Measurements from ENCODE around the gene MCC.

Gene MCC

DNA sequence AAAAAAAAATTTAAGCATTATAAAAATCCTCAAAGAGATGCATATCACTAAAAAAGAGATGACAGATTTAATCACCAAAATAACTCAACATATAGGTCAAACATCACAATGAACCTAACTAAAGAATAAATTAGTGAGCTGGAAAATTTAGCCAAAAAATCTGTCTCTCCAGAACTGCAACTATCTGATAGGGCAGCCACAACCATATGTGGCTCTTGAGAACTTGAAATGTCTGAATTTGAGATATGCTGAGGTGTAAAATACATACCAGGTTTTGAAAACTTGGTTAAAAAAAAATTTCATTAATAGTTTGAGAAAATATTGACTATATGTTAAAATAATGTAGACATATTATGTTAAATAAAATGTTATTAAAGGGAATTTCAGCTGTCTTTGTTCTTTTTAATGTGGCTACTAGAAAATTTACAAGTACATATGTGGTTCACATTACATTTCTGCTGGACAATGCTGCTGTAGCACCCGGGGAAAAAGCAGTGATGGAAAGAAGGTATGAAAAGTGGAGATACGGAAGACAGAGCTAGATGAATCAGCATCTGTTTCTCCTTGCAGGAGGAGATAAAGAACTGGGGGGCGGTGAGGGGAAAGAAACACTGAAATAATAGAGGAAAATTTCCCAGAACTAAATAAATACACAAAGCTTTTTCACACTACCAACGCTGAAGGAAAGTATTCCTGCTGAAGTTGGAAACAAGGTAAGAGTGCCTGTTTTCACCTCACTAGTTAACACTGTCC, 445.6 kb downstream of the MCC start:
- DNase-seq (ENCODE audit: low read depth in 1 of 2, low spot score in 1 of 2) = no peak

DNA sequence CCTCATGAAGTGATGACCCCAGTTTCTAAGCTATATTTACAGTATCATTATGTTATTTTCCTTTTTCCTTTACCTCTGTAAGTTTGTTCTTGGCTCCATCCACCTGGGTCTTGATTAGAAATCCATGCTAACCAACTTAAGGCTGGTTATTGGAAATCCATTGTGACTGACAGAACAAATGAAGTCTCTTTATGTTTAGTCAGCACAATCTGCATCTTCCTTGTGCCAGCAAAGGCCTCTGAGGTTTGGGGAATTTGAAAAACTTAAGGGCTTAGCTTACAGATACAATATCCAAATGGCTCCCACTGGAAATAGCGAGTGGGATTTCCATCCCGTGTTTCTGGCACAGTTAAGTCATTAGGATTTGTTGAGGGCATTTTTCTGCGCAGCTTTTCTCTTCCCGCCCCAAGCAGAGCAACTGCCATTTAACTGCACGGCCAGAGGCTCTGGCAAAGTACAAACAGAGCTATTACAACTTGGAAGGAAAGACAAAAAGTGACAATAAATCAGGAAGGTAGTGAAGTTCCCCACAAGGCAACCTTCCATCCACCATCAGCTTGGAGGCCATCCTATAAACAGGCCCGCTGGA, 447.5 kb downstream of the MCC start:
- DNase-seq (ENCODE audit: low read depth in 1 of 2, low spot score in 1 of 2) = no peak

DNA sequence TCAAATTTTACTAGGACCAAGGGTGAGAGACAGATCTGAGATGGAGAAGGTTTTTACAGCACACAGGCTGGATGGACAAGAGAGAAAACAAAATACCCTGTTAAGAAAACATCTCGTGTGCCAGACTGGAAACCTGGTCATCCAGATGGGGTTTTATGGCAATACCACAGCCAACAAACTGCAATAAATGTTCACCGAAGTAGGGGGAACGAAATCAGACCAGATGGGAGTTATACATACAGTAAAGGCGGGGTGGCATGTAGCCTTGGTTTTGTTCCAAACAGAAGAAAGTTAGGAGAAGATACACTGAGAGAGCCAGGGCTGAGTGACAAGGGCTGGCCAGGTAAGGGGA, 448.3 kb downstream of the MCC start:
- no peak for DNase-seq (ENCODE audit: low read depth in 1 of 2, low spot score in 1 of 2)

DNA sequence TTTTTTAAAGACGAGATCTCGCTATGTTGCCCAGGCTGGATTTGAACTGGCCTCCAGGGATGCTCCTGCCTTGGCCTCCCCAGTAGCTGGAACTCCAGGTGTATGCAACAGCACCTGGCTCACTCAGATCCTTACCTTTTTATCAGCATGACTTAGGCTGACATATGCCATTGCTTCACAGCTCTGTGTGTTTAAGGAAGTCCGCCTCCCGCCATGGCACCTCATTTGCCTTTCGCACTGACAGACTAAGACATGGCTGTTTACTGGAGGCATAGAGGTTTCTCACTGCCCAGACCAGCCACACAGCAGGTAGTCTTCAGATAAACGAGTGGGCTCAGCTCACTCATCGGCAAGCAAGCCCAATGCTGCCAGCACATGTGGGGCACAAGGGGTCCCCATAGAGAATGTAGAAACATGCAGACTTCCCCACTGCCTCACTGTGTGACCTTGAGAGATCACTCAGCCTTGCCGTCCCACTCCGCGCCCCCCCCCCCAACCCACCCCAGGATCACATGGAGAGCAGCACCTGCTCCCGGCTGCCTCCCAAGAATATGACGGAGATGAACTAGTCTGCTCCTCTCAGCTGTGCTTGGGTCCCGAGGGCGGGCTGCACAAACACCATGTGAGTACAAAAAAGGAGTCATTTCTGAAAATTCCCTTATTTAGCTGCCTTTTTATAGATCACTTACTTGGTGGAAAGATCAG, 448.9 kb downstream of the MCC start:
- no peak for DNase-seq (ENCODE audit: low read depth in 1 of 2, low spot score in 1 of 2)

DNA sequence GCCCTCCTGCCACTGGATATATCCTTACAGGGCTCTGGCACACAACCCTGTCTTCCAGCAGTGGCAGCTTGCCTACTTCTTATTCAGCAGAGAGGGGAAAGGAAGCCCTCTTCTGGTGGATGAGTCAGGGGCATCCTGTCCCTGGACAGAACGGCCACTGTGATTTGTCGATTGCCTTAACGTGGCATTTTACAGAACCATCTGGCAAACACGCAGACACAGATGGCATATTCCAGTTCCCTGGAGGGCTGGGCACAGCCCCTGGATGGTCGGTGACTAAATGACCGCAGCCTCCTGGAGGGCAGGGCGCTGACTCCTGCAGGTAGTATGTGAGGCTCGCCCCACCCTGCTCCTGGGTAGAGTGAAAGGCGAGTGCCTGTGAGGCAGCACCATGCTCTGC, 449.5 kb downstream of the MCC start:
- DNase-seq (ENCODE audit: low read depth in 1 of 2, low spot score in 1 of 2) = no peak

DNA sequence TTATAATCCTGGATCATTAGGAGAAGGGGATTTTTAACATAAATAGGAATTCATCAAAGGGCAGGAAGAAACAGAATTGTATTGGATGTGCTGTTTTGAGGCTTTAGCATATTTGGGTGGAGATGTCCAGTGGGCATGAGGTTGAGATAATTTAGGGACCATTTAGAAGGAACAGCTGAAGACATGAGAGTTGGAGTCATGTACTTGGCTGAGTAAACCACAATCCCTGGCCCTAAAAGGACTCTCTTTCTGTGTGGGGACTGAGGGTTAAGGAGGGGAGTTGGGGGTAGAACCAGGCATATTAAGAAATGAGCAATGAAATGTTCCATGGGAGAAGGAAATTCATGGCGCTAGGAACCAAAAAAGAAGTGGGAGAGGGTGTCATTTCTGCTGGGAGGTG, 450.1 kb downstream of the MCC start:
- DNase-seq (ENCODE audit: low read depth in 1 of 2, low spot score in 1 of 2) = no peak

DNA sequence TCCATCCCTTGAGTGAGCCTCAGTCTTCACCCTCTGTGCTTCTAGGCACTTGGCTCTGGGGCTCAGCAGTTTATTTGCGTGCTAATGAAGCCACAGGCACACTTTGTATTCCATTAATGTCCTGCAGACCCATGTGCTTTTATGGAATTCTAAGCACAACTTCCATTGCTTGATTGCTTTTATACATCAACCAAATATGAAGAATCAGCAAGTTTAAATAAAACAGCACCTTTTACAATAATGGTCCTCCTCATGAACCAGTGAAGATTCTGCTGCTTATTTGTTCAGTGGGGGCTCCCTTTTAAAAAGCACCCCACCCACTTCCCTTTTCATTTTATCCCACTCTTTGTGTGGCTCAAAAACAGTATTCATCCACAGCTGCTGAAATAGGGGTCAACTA, 451.4 kb downstream of the MCC start:
- no peak for DNase-seq (ENCODE audit: low read depth in 1 of 2, low spot score in 1 of 2)

DNA sequence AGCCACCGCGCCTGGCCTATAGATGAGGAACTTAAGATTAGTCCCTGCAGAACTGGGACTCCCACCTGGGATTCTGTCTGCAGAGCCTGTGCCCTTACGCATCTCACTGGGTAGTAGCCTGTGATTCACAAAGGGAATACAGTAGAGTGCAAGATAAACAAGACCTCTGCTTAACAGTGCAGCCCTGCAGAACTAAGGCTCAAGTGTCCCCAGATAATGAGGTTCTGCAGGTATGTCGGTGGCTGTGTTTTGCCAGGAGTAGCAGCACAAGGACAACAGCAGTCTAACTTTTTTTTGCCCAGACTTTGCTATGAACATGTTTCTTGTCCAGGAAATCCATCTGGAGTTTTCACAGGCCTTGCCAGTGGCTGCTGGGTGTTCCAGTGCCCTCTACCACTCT, 451.9 kb downstream of the MCC start:
- DNase-seq (ENCODE audit: low read depth in 1 of 2, low spot score in 1 of 2) = no peak

DNA sequence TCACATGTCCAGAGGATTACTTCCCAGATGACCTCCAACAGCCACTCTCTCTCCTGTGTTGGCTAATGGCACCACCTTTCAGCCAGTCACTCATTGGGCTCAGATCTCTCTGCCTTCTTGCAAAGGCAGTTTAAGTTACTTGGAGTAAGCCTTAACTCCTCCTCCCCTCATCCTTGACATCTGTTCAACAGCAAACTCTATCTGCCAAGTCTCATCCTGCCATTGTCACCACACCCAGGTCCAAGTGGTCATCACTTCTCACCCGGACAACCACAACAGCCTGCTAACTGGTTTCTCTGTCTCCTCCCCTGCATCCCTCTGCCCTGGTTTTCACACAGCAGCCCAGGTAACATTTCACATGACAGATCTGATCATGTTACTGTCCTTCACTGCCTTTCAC, 453.2 kb downstream of the MCC start:
- DNase-seq (ENCODE audit: low read depth in 1 of 2, low spot score in 1 of 2) = no peak

DNA sequence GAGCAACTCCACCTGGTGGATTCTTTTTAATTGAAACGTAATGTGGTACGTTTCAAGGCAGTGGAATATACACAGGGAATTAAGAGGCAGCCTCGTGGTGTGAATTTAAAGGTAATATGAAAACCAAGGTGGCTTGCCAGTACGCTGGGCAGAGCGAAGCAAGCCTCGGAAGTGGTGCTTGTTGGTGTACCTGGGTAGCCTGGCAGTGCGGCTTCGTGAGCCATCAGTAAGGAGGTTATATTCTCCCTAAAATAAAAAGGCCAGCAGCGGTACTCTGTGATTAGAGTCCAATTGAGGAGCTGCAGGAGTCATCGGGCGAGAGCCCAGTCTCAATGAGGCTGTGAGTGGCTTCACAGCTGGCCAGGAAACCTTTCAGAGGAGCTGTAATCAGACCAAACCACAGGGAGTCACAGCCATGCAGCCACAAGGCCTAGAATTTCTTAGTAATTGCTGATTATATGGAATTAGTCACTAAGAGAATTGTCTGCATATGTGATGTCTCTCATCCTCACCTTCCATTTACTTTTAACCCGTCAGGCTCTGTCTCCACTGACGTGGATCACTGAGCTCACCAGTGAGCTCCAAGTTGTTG, 454.0 kb downstream of the MCC start:
- DNase-seq (ENCODE audit: low read depth in 1 of 2, low spot score in 1 of 2) = no peak

DNA sequence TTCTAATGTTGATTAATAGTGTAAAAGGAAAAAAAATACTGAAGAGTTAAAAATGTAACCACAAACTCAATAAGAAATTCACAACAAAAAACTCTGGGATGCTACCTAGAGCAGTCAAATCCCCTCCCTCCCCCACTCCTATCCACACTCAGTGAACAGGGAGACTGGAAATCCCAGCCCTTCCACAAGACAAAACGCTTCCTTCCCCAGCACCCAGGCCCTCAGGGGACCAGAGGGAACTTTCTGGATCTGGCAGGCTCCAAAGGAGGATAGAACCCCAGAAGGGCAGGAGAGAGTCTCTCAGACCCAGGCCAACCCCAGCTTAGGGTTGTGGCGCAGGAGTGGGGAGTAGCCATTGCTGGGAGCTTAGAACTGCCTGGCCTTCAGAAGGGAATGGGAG, 456.7 kb downstream of the MCC start:
- no peak for DNase-seq (ENCODE audit: low read depth in 1 of 2, low spot score in 1 of 2)

DNA sequence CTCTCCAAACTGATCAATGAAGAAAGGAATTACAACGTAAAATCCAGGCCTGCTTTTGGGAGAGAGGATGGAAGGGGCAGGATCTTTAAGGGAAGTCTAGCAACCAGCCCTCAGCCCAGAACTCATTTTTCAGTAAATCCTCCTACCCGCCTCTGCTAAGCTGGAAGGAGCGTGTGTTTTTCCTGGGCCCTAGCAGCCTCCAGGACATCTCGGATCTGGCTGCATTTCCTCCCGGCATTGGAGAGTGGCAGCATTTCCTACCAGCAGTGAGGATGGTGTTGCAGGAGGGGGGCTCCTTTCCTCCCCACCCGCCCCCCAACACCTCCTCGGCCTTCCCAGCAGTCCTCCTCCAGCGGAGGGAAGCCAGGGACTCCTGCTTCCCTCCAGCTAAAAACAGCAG, 457.1 kb downstream of the MCC start:
- no peak for DNase-seq (ENCODE audit: low read depth in 1 of 2, low spot score in 1 of 2)

DNA sequence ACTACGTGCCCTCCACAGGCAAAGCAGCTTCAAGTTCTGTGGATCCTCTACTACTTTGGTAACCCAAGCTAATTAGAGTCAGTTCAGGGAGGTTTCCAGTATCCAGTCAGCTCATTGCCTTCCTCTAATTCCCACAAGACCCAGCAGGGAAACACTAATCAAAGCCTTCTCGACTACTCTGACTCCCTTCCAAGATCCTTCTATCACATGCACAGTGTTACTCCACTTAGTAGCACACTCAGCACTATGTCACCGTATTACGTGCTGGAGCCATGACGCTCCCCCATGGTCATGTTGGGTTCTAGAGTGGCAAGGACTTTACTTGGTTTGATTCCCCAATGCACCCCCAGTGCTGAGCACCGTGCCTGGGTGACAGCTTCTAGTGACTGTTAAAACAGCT, 458.6 kb downstream of the MCC start:
- DNase-seq (ENCODE audit: low read depth in 1 of 2, low spot score in 1 of 2) = no peak

DNA sequence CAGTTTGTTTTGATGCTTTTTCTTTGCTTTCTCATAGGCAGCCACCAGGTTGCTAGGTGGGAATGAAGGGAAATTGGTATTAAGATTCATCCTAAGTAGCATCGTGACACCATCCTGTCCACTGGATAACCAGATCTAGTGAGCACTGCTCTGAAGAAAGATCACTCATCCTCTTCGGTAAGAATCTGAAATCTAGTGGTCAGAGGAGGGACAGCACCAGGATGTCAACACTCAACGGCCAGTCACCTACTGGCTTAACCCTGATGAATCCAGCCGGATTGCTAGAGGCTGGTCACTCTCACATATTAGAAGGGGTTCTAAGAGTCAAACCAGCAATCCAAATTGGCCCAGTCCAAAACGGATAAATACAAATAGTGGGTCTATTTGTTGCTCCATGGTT, 460.8 kb downstream of the MCC start:
- no peak for DNase-seq (ENCODE audit: low read depth in 1 of 2, low spot score in 1 of 2)

DNA sequence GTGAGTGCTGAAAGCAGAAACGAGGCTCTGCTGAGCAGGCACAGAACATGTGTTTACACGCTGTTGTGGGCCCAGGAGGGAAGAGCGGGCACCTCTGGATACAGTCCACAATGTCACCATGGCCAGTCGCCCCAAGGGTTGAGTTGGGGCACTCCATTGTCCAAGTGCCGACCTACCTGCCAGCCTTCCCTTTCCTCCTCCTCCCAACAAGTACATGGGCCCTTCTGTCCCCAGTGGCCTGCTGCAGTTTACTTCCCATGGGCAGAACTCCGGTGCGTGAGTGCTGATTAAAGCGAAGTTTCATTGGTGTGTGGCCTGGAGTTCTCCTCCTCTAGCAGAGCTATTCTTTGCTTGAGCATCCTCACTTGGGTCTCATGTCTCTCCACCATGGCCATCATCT, 461.2 kb downstream of the MCC start:
- no peak for DNase-seq (ENCODE audit: low read depth in 1 of 2, low spot score in 1 of 2)

DNA sequence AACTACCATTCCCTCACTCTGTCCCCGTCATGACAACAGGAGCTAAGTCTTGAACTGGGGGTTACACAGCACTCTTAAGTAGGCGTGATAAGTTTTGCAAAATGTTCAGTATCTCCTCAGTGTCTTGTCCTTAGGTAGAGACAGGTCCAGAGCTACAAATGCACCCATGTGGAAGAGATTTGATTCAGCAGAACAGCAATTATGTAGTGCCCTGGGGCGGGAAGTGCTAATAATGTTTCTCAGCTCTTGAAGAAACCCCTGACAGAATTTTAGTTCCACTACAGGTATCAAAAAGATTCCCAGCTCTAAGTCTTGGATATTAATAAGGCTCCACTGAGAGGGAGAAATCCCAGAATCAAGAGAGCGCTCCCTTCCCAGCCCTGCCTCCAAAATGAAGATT, 462.0 kb downstream of the MCC start:
- no peak for DNase-seq (ENCODE audit: low read depth in 1 of 2, low spot score in 1 of 2)

DNA sequence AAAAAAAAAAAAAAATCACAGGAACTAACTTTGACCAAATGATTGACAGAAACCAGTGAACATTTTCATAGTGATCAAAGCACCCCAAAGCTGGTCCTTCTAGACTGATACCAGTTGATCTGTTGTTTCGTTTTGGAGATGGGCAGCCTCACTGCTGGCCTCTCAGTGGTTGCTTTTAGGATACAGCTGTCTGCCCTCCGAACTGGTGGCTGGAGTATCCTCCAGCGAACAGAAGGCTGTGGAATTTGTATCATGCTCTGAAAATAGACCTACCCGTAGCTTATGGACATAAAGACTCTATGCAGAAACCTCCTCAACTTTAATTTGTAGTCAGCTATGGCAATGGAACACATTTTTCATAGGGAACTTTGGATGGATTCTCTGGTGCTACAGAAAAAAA, 462.7 kb downstream of the MCC start:
- no peak for DNase-seq (ENCODE audit: low read depth in 1 of 2, low spot score in 1 of 2)

DNA sequence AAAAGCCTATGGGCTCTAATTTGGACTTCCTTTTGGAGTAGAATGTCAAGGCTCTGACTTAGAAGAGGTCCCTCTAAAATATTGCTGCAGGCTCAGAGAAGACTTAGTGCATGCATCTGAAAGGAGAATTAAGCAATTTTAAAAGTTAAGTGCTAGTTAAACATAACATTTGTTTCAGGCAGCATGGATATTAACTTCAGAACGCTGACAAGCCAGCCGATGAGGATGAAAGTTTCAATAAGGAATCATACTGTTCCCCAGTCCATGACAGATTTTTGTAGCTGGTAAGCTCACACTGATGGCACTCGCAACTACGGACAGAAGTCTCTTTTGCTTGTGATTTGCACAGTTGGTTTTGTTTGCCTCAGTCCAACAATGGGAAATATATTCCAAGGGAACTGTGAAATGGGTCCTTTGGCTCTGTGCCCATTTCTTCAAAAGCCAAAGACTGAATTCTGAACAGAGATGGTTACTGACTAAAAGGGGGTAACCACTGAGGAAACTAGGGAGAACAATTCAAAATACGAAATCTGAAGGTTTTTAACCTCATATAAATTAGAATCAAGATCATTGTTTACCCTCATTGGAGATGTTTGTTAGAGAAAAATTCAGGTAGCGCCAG, 464.1 kb downstream of the MCC start:
- DNase-seq (ENCODE audit: low read depth in 1 of 2, low spot score in 1 of 2) = no peak

DNA sequence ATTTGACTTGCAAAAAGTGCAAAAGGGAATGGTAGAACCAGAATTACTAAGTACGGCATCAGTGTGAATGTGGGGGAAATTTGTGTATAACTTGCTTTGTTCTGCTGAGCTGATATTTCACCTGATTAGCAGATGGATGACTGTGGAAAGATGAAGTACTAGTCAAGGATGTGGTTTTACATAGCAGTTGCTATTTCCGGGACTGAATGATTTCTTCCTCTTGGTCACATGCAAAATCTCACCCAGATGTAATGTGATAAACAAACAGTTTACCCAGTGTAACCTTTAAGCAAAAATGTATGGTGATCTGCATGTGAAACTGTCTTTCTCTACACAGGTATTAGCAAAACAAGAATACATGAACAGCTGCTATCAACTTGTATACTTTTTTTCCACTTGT, 465.6 kb downstream of the MCC start:
- no peak for DNase-seq (ENCODE audit: low read depth in 1 of 2, low spot score in 1 of 2)

DNA sequence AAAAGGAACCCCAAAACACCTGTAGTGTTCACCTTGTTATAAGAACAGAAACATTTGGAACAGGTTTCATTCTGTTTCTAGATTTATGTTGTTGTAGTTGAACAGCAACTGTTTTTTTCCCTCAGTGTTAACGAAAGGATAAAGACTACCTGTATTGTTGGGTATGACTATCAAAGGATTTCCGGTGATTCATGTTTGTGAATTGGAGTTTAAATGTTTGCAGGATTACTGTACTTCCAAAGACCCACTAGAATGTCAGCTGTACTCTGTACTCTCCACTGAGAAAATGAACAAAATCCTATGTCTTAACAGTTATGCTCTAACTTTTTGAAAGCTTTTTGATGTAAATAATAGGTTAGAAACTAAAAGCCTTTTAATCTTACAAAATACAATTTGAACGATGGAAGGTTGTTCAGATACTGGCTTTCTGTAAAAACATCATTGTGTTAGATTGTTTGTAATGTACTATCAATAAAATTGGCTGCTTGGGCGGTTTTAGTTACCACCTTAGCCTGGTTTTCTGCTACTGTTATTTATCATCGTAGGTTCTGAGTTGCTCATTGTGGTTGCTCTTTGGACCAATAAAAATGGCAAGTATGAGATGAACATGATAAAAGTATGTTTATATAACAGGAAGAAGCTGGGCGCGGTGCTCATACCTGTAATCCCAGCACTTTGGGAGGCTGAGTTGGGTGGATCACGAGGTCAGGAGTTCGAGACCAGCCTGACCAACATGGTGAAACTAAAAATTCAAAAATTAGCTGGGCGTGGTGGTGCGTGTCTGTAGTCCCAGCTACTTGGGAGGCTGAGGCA, 467.6 kb downstream of the MCC start:
- no peak for DNase-seq (ENCODE audit: low read depth in 1 of 2, low spot score in 1 of 2)

Data from activated T-helper 1 cell treated with anti-CD3 and anti-CD28 coated beads, Interleukin-2, amount 50 U/mL, for 16 hours (primary cell).